WTC11 (cell line): ENCODE data around the gene ADGRA1.

ENCODE experiments used
- ATF1 ChIP-seq: sonication (generic); formaldehyde crosslinking; IDR thresholded peaks from 2 replicates; pipeline ENCODE4 v1.8.1; 2023; ENCODE audit warnings: mild to moderate bottlenecking, moderate library complexity, missing genetic modification reagents
- CBFB ChIP-seq: sonication (generic); formaldehyde crosslinking; IDR thresholded peaks from 2 replicates; pipeline ENCODE4 v1.8.1; 2022; ENCODE audit warnings: mild to moderate bottlenecking, low read depth, missing genetic modification reagents
- CTCF ChIP-seq: fragments of 200-600 bp; IDR thresholded peaks from 2 replicates; pipeline ENCODE4 v1.8.0; 2022; ENCODE audit warnings: antibody characterized with exemption
- EMX1 ChIP-seq: fragments of 250-450 bp; sonication (Bioruptor Pico); IDR thresholded peaks from 2 replicates; pipeline ENCODE4 v1.8.0; 2021; ENCODE audit warnings: mild to moderate bottlenecking
- IRF1 ChIP-seq: sonication (generic); formaldehyde crosslinking; IDR thresholded peaks from 2 replicates; pipeline ENCODE4 v1.8.0; 2023; ENCODE audit warnings: missing genetic modification reagents
- NFE2L1 ChIP-seq: sonication (generic); formaldehyde crosslinking; IDR thresholded peaks from 2 replicates; pipeline ENCODE4 v1.8.1; 2023; ENCODE audit warnings: missing genetic modification reagents
- NFYB ChIP-seq: sonication (generic); formaldehyde crosslinking; conservative IDR thresholded peaks from 2 replicates; pipeline ENCODE4 v1.8.0; 2022; ENCODE audit warnings: low read depth, missing genetic modification reagents
- RELA ChIP-seq: sonication (generic); formaldehyde crosslinking; IDR thresholded peaks from 2 replicates; pipeline ENCODE4 v1.8.1; 2022; ENCODE audit warnings: missing genetic modification reagents, mild to moderate bottlenecking, borderline replicate concordance
- SP1 ChIP-seq: sonication (generic); formaldehyde crosslinking; conservative IDR thresholded peaks from 2 replicates; pipeline ENCODE4 v1.8.1; 2022; ENCODE audit warnings: missing genetic modification reagents
- TEAD4 ChIP-seq: sonication (generic); formaldehyde crosslinking; IDR thresholded peaks from 2 replicates; pipeline ENCODE4 v1.8.0; 2022; ENCODE audit warnings: mild to moderate bottlenecking, missing genetic modification reagents
- ZNF263 ChIP-seq: sonication (generic); formaldehyde crosslinking; IDR thresholded peaks from 2 replicates; pipeline ENCODE4 v1.8.1; 2022; ENCODE audit warnings: low read depth, mild to moderate bottlenecking, moderate library complexity, missing genetic modification reagents
- ZNF281 ChIP-seq: sonication (generic); formaldehyde crosslinking; IDR thresholded peaks from 2 replicates; pipeline ENCODE4 v1.8.0; 2023; ENCODE audit warnings: mild to moderate bottlenecking, missing genetic modification reagents

- TF ChIP-seq NFYB (no peak), CTCF (no peak), EMX1 (CRISPR knock-in tag) (no peak), IRF1 (CRISPR knock-in tag) (no peak), ATF1 (no peak), TEAD4 (CRISPR knock-in tag) (no peak), RELA (CRISPR knock-in tag) (no peak), SP1 (CRISPR knock-in tag) (no peak), NFE2L1 (no peak), CBFB (no peak), ZNF263 (CRISPR knock-in tag) (no peak), ZNF281 (CRISPR knock-in tag) (no peak)
These were observed 88.8 kb downstream of the ADGRA1 start for GRCh38 chr10:133176546-133176945.
